Measurements from ENCODE around the gene GFM1. TPM values are rescaled to one million over a fixed set of nuclear protein-coding genes. Genes with fewer than 3 reads are reported as not detected.
"Not testable (repeated sequence)": the region's sequence is repeated elsewhere in the genome, so short reads cannot be mapped to it uniquely, and the experiment has no call there.

Gene GFM1
- total RNA-seq, 2 donors from 2014 or later: 63.9 to 69.5 TPM

GRCh38 chr3:158693866-158694456 lies 49.6 kb downstream of the GFM1 start:
- H3K9me3 Mint-ChIP-seq; H3K4me1 Mint-ChIP-seq (ENCODE audit: low read depth in 2 of 2); H3K4me3 Mint-ChIP-seq; DNase-seq (ENCODE audit: low spot score); H3K27ac Mint-ChIP-seq; ATAC-seq; H3K27me3 Mint-ChIP-seq: not testable (repeated sequence)
- H3K36me3 Mint-ChIP-seq: peaks cover 33% of the 10 kb centered on the region

- Mint-ChIP-seq H3K36me3 (peaks cover 18% of the 10 kb centered on the region), H3K4me3 (no peak overlapping the region), H3K9me3 (no peaks in the 10 kb centered on the region), H3K27me3 (no peaks in the 10 kb centered on the region), H3K27ac (no peak overlapping the region), H3K4me1 (ENCODE audit: low read depth in 2 of 2) (no peaks in the 10 kb centered on the region)
- DNase-seq (ENCODE audit: low spot score): no peak
- no peak for ATAC-seq
Measured at GRCh38 chr3:158696618-158697017, 52.3 kb downstream of the GFM1 start.

- Mint-ChIP-seq H3K36me3 (peaks cover 10% of the 10 kb centered on the region), H3K4me1 (ENCODE audit: low read depth in 2 of 2) (peaks cover 0 to 6% of the 10 kb centered on the region in 2 donors), H3K27me3 (no peaks in the 10 kb centered on the region), H3K4me3 (no peak overlapping the region), H3K9me3 (no peaks in the 10 kb centered on the region), H3K27ac (no peak overlapping the region)
- ATAC-seq: no peak
- no peak for DNase-seq (ENCODE audit: low spot score)
Measured at GRCh38 chr3:158700559-158700958, 56.2 kb downstream of the GFM1 start.

GRCh38 chr3:158701420-158702065 lies 57.2 kb downstream of the GFM1 start:
- Mint-ChIP-seq H3K27me3 (no peaks in the 10 kb centered on the region), H3K9me3 (no peaks in the 10 kb centered on the region), H3K4me3 (no peak overlapping the region), H3K36me3 (peaks cover 10% of the 10 kb centered on the region), H3K4me1 (ENCODE audit: low read depth in 2 of 2) (peaks cover 5 to 6% of the 10 kb centered on the region in 2 donors), H3K27ac (no peak overlapping the region)
- DNase-seq (ENCODE audit: low spot score) (no peak), ATAC-seq (no peak)

GRCh38 chr3:158702815-158703481 lies 58.6 kb downstream of the GFM1 start:
- H3K36me3 Mint-ChIP-seq: peaks cover 18% of the 10 kb centered on the region
- H3K27me3 Mint-ChIP-seq: no peaks in the 10 kb centered on the region
- DNase-seq (ENCODE audit: low spot score) (no peak), ATAC-seq (no peak)
- peaks cover 5 to 6% of the 10 kb centered on the region in 2 donors for H3K4me1 Mint-ChIP-seq (ENCODE audit: low read depth in 2 of 2)
- no peaks in the 10 kb centered on the region for H3K9me3 Mint-ChIP-seq
- no peak overlapping the region for H3K4me3 Mint-ChIP-seq
- H3K27ac Mint-ChIP-seq: no peak overlapping the region

- Mint-ChIP-seq H3K36me3 (peaks cover 18% of the 10 kb centered on the region), H3K27me3 (no peaks in the 10 kb centered on the region), H3K4me1 (ENCODE audit: low read depth in 2 of 2) (peaks cover 5 to 6% of the 10 kb centered on the region in 2 donors), H3K4me3 (no peak overlapping the region), H3K9me3 (no peaks in the 10 kb centered on the region), H3K27ac (no peak overlapping the region)
- ATAC-seq: no peak
- no peak for DNase-seq (ENCODE audit: low spot score)
Measured at GRCh38 chr3:158703566-158703965, 59.2 kb downstream of the GFM1 start.

- ATAC-seq: no peak
- Mint-ChIP-seq H3K36me3 (peaks cover 24% of the 10 kb centered on the region), H3K9me3 (no peaks in the 10 kb centered on the region), H3K27ac (no peak overlapping the region), H3K27me3 (no peaks in the 10 kb centered on the region), H3K4me3 (no peak overlapping the region), H3K4me1 (ENCODE audit: low read depth in 2 of 2) (peaks cover 30 to 35% of the 10 kb centered on the region in 2 donors)
- no peak for DNase-seq (ENCODE audit: low spot score)
Measured at GRCh38 chr3:158709666-158710083, 65.3 kb downstream of the GFM1 start.

GRCh38 chr3:158710601-158711000 lies 66.3 kb downstream of the GFM1 start:
- no peak for DNase-seq (ENCODE audit: low spot score)
- peaks cover 35% of the 10 kb centered on the region in 2 donors for H3K4me1 Mint-ChIP-seq (ENCODE audit: low read depth in 2 of 2)
- H3K4me3 Mint-ChIP-seq: no peak overlapping the region
- no peak overlapping the region for H3K27ac Mint-ChIP-seq
- ATAC-seq: no peak
- H3K9me3 Mint-ChIP-seq: no peaks in the 10 kb centered on the region
- peaks cover 24% of the 10 kb centered on the region for H3K36me3 Mint-ChIP-seq
- no peaks in the 10 kb centered on the region for H3K27me3 Mint-ChIP-seq

- Mint-ChIP-seq H3K27ac (peak overlapping the region; percentile 61 to 86), H3K36me3 (peaks cover 24% of the 10 kb centered on the region), H3K9me3 (no peaks in the 10 kb centered on the region), H3K4me3 (peak overlapping the region; percentile 61), H3K4me1 (ENCODE audit: low read depth in 2 of 2) (peaks cover 30 to 35% of the 10 kb centered on the region in 2 donors), H3K27me3 (no peaks in the 10 kb centered on the region)
- ATAC-seq (no peak), DNase-seq (ENCODE audit: low spot score) (no peak)
Measured at GRCh38 chr3:158711886-158712285, 67.6 kb downstream of the GFM1 start.

- peak in 1 of 2 donors; percentile 29 for ATAC-seq
- DNase-seq (ENCODE audit: low spot score): no peak
- Mint-ChIP-seq H3K27me3 (no peaks in the 10 kb centered on the region), H3K4me1 (ENCODE audit: low read depth in 2 of 2) (peaks cover 35% of the 10 kb centered on the region in 2 donors), H3K36me3 (peaks cover 18% of the 10 kb centered on the region), H3K9me3 (no peaks in the 10 kb centered on the region), H3K4me3 (peak overlapping the region; percentile 61), H3K27ac (peak overlapping the region; percentile 78 to 86)
Measured at GRCh38 chr3:158712443-158712842, 68.1 kb downstream of the GFM1 start.

GRCh38 chr3:158713094-158713499 lies 68.8 kb downstream of the GFM1 start:
- Mint-ChIP-seq H3K9me3 (no peaks in the 10 kb centered on the region), H3K4me1 (ENCODE audit: low read depth in 2 of 2) (peaks cover 35 to 37% of the 10 kb centered on the region in 2 donors), H3K4me3 (peak overlapping the region; percentile 61), H3K27me3 (no peaks in the 10 kb centered on the region), H3K36me3 (peaks cover 16% of the 10 kb centered on the region), H3K27ac (peak overlapping the region; percentile 78 to 86)
- no peak for DNase-seq (ENCODE audit: low spot score)
- ATAC-seq: peak; percentile 88 to 89

GRCh38 chr3:158717576-158717975 lies 73.2 kb downstream of the GFM1 start:
- DNase-seq (ENCODE audit: low spot score) (no peak), ATAC-seq (no peak)
- H3K27ac Mint-ChIP-seq: peak overlapping the region; percentile 2 to 47
- H3K9me3 Mint-ChIP-seq: no peaks in the 10 kb centered on the region
- H3K4me1 Mint-ChIP-seq (ENCODE audit: low read depth in 2 of 2): peaks cover 27 to 39% of the 10 kb centered on the region in 2 donors
- no peaks in the 10 kb centered on the region for H3K27me3 Mint-ChIP-seq
- H3K36me3 Mint-ChIP-seq: no peaks in the 10 kb centered on the region
- no peak overlapping the region for H3K4me3 Mint-ChIP-seq

- H3K4me3 Mint-ChIP-seq: no peak overlapping the region
- no peaks in the 10 kb centered on the region for H3K36me3 Mint-ChIP-seq
- no peak overlapping the region for H3K27ac Mint-ChIP-seq
- H3K27me3 Mint-ChIP-seq: no peaks in the 10 kb centered on the region
- peaks cover 21 to 33% of the 10 kb centered on the region in 2 donors for H3K4me1 Mint-ChIP-seq (ENCODE audit: low read depth in 2 of 2)
- no peak for ATAC-seq
- DNase-seq (ENCODE audit: low spot score): no peak
- no peaks in the 10 kb centered on the region for H3K9me3 Mint-ChIP-seq
Measured at GRCh38 chr3:158718490-158719170, 74.3 kb downstream of the GFM1 start.

- Mint-ChIP-seq H3K9me3 (no peaks in the 10 kb centered on the region), H3K4me3 (no peak overlapping the region), H3K4me1 (ENCODE audit: low read depth in 2 of 2) (peaks cover 13 to 19% of the 10 kb centered on the region in 2 donors), H3K27ac (no peak overlapping the region), H3K36me3 (no peaks in the 10 kb centered on the region), H3K27me3 (no peaks in the 10 kb centered on the region)
- ATAC-seq: no peak
- DNase-seq (ENCODE audit: low spot score): no peak
Measured at GRCh38 chr3:158722108-158722507, 77.8 kb downstream of the GFM1 start.

Data from natural killer cell treated with Interleukin-12 subunit alpha and Interleukin-12 subunit beta and Interleukin-15 and Interleukin-18, amount 100 ng/mL, for 72 hours (primary cell).